Brain pericyte (primary cell): ENCODE measurements around the gene NR0B2.
"Not testable (repeated sequence)": the region's sequence is repeated elsewhere in the genome, so short reads cannot be mapped to it uniquely, and the experiment has no call there.

Source experiments
- DNase-seq: peaks from one replicate; pipeline ENCODE4 v3.0.0-alpha.2; 2012; ENCODE audit warnings: low read depth, low spot score

Gene NR0B2

DNA sequence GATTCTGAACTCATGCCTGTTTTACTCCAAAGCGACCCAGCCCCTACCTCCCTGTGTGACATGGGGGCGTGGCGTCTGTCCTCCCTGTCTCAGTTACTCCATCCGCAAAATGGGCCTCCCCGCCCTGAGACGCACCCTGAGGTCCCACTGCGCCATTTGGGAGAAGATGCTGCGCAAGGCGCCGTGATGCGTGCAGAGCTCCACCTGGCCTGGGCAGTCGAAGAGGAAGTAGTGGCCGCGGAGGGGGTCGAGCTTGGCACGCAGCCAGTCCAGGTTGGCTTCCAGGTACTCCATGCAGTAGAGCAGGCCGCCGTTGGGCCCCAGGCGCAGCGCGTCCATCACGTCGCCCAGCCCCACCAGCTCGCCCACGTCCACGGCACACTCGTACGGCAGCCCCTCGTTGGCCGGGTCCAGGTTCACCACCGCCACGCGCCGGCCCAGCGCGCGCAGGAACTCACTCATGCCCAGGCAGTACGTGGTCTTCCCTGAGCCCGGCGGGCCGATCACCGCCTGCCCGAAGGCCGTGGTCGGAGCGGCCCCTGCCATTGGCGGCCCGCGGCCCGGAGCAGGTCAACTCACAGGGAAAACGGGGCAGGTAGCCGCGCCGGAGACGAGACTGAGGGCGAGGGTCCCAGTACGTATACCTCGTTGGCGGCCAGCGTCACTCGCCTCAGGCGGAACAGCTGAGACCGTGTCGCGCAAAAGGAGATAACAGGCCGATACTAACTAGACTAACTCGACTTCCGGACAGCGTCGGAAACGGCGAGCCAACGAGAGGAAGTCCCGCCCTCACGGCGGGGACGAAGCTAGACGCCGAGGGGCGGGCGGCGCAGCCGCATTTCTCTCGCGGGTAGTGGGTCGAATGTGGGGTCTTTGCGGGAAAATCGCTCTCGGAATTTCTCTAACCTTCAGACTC is 24.0 kb downstream of the NR0B2 start, which contains the start of gene GPN2:
TSS of gene GPN2 (minus strand) at position 733 of the 916 bp plus-strand sequence. CDS start at position 546, 187 bp downstream.
- peak; percentile 49 for DNase-seq

DNA sequence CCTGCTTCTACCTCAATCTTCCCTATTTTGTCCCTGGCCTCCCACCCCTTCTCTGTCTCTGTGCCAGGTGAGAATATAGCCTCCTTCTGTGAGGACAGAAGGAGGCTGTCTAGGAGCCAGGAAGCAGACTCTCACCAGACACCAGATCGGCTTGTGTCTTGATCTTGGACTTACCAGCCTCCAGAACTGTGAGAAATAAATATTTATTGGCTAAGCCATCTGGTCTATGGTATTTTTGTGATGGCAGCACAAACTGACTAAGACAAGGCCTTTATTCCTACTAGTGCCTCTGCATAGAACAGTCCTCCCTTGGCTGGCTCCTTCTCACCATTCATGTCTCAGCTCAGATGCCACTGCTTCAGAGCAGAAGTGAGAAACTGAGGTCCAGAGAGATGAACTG is 25.5 kb downstream of the NR0B2 start:
- DNase-seq, result no peak

DNA sequence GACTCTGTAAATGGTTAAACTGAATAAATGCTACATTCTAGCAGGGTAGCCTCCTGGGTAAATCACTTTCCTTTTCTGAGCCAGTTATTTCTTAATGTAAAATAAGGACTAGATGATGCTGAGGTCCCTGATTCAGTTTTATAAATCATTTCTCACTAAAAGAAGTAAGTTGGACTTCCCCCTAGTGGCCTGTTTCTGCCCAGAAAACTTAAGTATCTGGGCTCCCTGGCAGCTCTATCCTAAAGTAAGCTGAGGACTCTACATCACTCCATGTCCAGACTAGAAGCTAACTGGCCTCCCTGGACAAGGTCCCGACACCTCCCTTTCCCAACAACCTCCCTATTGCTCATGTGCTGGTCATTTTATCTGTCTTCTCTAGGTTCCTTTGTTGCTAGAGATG is 26.6 kb downstream of the NR0B2 start:
- no peak for DNase-seq

DNA sequence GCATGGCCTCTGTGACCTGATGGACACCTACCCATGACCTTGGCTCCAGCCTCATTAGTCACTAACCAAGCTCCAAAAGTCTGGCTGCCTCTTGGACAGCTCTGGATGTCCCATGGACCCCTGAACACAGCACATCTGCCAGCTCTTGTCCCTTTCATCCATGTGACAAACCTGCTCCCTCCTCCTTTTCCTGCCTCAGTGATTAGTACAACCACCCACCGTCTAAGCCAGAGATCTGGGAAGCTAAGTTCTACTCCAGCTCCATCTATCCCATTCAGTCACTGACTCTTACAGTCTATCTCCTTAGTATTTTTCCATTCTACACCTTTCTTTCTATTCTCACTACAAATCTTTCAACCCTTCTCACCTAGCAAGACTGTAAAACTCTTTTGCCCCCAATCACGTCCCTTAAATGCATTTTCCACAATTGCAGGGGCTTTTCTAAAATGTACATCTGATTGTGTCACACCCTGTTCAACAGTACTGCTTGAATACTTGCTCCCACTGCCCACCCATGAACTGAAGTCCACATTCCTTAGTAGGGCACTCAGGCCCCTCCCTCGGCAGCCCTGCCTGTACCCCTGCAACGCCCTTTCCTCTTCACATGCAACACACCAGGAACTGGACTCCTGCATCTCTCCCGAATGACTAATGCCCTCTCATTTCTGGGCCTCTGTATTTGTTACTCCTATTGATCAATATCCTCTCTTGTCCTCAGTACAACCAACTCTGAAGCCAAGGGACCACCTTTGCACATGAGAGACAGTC is 30.9 kb downstream of the NR0B2 start:
- DNase-seq, result no peak

DNA sequence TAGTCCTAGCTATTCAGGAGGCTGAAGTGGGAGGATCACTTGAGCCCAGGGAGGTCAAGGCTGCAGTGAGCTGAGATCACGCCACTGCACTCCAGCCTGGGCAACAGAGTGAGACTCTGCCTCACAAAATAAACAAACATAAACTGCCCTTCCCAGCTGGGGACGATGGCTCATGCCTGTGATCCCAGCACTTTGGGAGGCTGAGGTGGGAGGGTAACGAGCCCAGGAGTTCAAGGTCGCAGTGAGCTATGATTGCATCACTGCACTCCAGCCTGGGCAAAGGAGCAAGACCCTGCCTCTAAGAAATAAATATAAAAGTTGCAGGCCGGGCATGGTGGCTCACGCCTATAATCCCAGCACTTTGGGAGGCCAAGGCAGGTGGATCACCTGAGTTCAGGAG is 32.2 kb downstream of the NR0B2 start:
- DNase-seq, result not testable (repeated sequence)

DNA sequence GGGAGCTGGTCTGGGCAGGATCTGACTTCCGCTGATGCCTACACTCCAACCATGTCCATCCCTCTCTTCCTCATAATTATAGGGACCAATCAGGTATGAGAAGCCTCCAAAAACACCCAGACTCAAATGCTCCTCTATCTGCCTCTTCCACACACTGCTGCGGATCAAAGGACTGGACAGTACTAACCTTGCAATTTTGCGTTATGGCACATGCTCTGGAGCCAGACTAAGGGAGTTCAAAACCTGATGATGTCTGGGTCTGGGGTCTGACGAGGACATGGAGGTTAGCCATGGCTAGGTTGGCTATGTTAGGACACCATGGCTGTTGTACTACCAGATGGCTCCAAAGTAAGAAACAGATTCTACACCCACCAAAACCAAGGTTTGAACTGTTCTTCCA is 34.0 kb downstream of the NR0B2 start:
- no peak for DNase-seq

DNA sequence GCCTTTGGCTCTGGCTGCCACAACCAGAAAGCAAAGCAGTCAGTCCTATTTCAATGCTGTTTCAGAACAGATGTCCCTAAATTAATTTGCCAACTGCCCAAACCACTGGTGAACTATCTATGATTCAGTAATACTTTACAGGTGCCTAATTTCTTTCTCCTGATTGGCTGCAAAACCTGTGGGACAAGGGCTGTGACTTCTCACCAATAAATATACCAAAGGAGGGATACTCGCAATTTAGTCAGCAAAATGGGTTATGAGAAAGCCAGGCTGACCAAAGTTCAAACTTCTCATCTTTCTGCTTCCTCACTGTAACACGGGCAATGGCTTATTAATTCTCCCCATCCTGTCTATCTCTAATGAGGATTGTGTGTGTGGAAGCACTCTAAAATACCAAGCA is 36.4 kb downstream of the NR0B2 start:
- no peak for DNase-seq

DNA sequence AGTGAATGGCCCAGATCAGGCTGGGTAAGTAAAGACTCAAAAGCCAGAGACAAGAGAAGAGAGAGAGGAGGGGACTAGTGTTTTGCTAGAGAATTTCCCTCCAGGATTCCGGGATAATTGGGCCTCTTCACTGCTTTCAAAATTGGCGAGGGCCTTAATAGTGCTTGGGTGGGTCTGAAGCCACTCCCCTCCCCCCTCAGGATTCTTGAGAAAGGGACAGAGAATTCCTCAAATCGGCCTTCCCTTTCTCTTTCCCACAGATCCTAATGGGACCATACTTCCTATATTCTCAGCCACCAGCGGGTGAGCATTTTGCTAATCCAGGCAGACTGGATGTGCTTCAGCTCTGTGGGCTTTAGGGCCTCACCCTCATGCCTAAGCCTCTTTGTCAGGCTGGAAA is 38.9 kb downstream of the NR0B2 start:
- DNase-seq, result no peak

DNA sequence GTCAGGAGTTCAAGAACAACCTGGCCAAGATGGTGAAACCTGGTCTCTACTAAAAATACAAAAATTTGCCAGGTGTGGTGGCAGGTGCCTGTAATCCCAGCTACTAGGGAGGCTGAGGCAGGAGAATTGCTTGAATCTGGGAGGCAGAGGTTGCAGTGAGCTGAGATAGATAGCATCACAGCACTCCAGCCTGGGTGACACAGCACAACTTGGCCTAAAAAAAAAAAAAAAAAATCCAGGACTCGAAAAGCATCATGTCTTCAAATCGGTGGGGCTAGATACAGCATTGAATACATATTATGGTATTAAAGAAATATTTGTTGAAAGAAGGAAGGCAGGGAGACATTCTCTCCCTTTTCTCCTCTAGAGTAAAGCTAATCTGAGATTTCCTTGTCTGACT is 40.7 kb downstream of the NR0B2 start:
- DNase-seq, result not testable (repeated sequence)

DNA sequence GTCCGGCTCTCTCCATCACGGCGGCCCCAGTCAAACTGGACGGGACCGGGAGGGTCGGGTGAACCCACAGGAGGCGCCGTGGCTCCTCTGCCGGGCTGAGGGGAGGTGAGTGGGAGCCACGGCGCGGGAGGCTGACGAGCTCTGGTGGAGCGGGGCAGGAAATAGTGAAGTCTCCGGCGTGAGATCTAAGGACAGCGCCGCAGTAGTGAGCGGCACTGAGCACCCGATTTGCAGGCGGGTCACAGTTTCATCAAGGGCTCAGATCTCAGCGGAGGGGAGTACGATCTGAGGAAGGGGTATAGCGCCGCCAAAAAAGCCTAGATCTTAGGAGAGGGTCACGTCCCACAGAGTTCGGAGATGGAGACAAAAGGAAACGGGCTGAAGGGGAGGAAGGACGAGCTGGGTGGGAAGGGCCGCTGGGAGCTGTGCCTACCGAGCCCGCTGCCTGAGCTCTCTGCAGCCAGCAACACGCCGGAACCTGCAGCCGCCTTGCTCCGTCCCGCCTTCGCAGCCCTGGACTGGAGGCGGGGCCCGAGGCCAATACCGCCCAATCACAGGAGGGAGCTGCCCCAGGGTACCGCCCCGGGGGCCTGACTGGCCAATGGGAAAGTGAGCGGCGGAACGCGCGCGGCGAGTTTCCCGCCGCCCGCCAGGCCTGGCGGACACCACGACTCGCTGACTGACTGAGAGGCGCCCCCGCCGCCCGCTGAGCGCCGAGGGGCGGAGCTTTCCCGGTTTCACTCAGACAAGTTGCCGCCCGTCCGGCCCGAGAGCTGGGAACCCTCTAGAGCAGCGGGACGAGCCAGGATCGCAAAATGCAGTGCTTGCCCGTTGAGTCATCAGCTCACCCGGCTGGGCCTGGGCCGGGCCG is 48.9 kb downstream of the NR0B2 start:
- peak; percentile 96 for DNase-seq

DNA sequence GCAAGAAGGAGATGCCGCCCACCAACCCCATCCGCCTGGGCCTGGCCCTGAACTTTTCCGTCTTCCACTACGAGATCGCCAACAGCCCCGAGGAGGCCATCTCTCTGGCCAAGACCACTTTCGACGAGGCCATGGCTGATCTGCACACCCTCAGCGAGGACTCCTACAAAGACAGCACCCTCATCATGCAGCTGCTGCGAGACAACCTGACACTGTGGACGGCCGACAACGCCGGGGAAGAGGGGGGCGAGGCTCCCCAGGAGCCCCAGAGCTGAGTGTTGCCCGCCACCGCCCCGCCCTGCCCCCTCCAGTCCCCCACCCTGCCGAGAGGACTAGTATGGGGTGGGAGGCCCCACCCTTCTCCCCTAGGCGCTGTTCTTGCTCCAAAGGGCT is 50.1 kb downstream of the NR0B2 start:
- no peak for DNase-seq

DNA sequence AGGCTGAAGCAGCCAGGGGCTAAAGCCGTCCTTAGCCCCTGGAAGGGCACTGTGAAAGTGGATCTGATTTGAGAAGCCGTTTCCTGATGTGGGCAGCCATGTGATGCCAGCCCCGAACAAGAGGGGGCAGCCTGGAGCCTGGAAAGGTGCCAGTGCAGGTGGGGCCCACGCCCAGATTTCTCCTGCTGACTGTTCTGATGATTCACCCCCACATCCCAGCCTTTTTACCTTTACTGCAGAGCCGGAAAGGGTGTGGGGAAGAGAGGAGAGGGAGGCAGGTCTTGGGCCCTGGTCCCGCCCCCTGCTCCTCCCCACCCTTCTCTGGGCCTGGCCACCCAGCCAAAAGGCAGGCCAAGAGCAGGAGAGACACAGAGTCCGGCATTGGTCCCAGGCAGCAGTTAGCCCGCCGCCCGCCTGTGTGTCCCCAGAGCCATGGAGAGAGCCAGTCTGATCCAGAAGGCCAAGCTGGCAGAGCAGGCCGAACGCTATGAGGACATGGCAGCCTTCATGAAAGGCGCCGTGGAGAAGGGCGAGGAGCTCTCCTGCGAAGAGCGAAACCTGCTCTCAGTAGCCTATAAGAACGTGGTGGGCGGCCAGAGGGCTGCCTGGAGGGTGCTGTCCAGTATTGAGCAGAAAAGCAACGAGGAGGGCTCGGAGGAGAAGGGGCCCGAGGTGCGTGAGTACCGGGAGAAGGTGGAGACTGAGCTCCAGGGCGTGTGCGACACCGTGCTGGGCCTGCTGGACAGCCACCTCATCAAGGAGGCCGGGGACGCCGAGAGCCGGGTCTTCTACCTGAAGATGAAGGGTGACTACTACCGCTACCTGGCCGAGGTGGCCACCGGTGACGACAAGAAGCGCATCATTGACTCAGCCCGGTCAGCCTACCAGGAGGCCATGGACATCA is 50.7 kb downstream of the NR0B2 start, which contains the start of gene SFN:
TSS of gene SFN (plus strand) at position 369 of the 904 bp plus-strand sequence. CDS start at position 433, 64 bp downstream.
- DNase-seq, result no peak

DNA sequence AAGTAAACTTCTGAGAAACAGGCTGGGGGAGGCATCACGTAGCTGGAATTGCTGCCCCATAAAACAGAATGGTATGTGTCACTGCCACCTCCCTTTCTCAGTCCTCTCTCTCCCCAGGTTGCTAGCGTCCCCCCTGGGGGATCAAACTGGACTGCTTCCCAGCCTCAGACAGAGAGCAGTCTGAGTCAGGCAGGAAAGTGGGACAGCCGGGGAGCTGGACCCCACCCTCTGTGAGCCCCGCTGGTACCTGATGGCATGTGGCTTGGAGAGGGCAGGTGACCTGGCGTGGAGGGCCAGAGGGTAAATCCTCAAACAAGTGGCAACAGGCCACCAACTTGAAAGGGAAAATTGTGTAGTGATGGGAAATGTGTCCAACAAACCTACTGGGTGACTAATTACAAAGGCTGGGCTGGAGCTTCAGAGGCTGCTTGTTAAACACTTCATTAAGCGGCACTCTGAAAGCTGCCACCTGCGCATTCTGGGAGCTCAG is 51.8 kb downstream of the NR0B2 start:
- no peak for DNase-seq
